ENCODE data around the gene CRK.
A peak's percentile ranks its signal among the peaks of the same experiment; 100 is the strongest.

CRK gene

GRCh38 chr17:1485423-1486376, 29.7 kb upstream of the CRK start:
- DNase-seq = peak; percentile 66

GRCh38 chr17:1484676-1485422, 28.8 kb upstream of the CRK start:
- peak; percentile 70 for DNase-seq

- no peak for DNase-seq
Observed at GRCh38 chr17:1484060-1484535, 28.1 kb upstream of the CRK start.

GRCh38 chr17:1482680-1483079, 26.6 kb upstream of the CRK start:
- no peak for DNase-seq

- DNase-seq = no peak
Observed at GRCh38 chr17:1481736-1482135, 25.7 kb upstream of the CRK start.

GRCh38 chr17:1480747-1481465, 24.9 kb upstream of the CRK start:
- DNase-seq = no peak

- no peak for DNase-seq
Observed at GRCh38 chr17:1478418-1478817, 22.4 kb upstream of the CRK start.

GRCh38 chr17:1475321-1475854, 19.4 kb upstream of the CRK start:
- DNase-seq = no peak

GRCh38 chr17:1474402-1475189, 18.6 kb upstream of the CRK start:
- no peak for DNase-seq

GRCh38 chr17:1473841-1474240, 17.8 kb upstream of the CRK start:
- no peak for DNase-seq

GRCh38 chr17:1473170-1473569, 17.1 kb upstream of the CRK start:
- DNase-seq = no peak

GRCh38 chr17:1471911-1472821, 16.1 kb upstream of the CRK start:
- DNase-seq = no peak

- no peak for DNase-seq
Observed at GRCh38 chr17:1471490-1471889, 15.5 kb upstream of the CRK start.

- DNase-seq = no peak
Observed at GRCh38 chr17:1470755-1471462, 14.9 kb upstream of the CRK start.

- no peak for DNase-seq
Observed at GRCh38 chr17:1470071-1470754, 14.2 kb upstream of the CRK start.

- no peak for DNase-seq
Observed at GRCh38 chr17:1469231-1469852, 13.3 kb upstream of the CRK start.

- DNase-seq = no peak
Observed at GRCh38 chr17:1467898-1468492, 12.0 kb upstream of the CRK start.

- no peak for DNase-seq
Observed at GRCh38 chr17:1467258-1467657, 11.2 kb upstream of the CRK start.

GRCh38 chr17:1464186-1464585, 8.2 kb upstream of the CRK start:
- DNase-seq = no peak
